Ovary (tissue), 3 donors: ENCODE results near the gene BRCA1.

Experiments used
- EP300 ChIP-seq: sonication (generic); formaldehyde crosslinking; IDR thresholded peaks from one replicate; pipeline ENCODE4 v1.6.1; 2017; ENCODE audit warnings: antibody characterized with exemption
- TF ChIP-seq, protein P1 (sequence below), 3 donors: fragments of 450-650 bp in 2 of 3; fragments of 200-600 bp in 1 of 3; IDR thresholded peaks; one replicate each; pipeline versions ENCODE4 v1.5.1 to v1.8.0; 2016 to 2022; ENCODE audit warnings: antibody characterized with exemption in 3 of 3, mild to moderate bottlenecking in 1 of 3
- donor health status: DM: no; HTN: no; CAD: no.

GRCh38 chr17:43039646-43040045, 85.5 kb downstream of the BRCA1 start:
- TF ChIP-seq, protein P1, sequence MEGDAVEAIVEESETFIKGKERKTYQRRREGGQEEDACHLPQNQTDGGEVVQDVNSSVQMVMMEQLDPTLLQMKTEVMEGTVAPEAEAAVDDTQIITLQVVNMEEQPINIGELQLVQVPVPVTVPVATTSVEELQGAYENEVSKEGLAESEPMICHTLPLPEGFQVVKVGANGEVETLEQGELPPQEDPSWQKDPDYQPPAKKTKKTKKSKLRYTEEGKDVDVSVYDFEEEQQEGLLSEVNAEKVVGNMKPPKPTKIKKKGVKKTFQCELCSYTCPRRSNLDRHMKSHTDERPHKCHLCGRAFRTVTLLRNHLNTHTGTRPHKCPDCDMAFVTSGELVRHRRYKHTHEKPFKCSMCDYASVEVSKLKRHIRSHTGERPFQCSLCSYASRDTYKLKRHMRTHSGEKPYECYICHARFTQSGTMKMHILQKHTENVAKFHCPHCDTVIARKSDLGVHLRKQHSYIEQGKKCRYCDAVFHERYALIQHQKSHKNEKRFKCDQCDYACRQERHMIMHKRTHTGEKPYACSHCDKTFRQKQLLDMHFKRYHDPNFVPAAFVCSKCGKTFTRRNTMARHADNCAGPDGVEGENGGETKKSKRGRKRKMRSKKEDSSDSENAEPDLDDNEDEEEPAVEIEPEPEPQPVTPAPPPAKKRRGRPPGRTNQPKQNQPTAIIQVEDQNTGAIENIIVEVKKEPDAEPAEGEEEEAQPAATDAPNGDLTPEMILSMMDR (IDR thresholded peaks at IDR 0.05): no peak
- no peak for TF ChIP-seq EP300
